Duodenal mucosa (tissue), 2 donors: ENCODE data around the gene CRYZL1.

Experiments used
- H3K27ac ChIP-seq: one replicate; pipeline ENCODE4 v1.7.0; 2013; ENCODE audit warnings: low read depth, low read length
- H3K27me3 ChIP-seq, 2 donors: one replicate each; pipeline ENCODE4 v1.7.0; 2013; ENCODE audit warnings: low read length in 2 of 2, control low read depth in 1 of 2; ENCODE audit not compliant: insufficient read depth in 2 of 2, control insufficient read depth in 1 of 2
- H3K36me3 ChIP-seq, 2 donors: one replicate each; pipeline ENCODE4 v1.7.0; 2013; ENCODE audit warnings: low read length in 2 of 2, control low read depth in 1 of 2; ENCODE audit not compliant: insufficient read depth in 2 of 2, control insufficient read depth in 1 of 2
- H3K4me1 ChIP-seq, 2 donors: one replicate each; pipeline ENCODE4 v1.7.0; 2013; ENCODE audit warnings: low read length in 2 of 2, control low read depth in 1 of 2; ENCODE audit not compliant: insufficient read depth in 2 of 2, control insufficient read depth in 1 of 2
- H3K4me3 ChIP-seq, 2 donors: one replicate each; pipeline ENCODE4 v1.7.0; 2013; ENCODE audit warnings: low read length in 2 of 2, low read depth in 1 of 2
- H3K9ac ChIP-seq, 2 donors: one replicate each; pipeline ENCODE4 v1.7.0; 2013; ENCODE audit warnings: low read length in 2 of 2, low read depth in 1 of 2
- H3K9me3 ChIP-seq, 2 donors: one replicate each; pipeline ENCODE4 v1.7.0; 2013; ENCODE audit warnings: low read length in 2 of 2, control low read depth in 1 of 2; ENCODE audit not compliant: control insufficient read depth in 1 of 2

CRYZL1 gene

DNA sequence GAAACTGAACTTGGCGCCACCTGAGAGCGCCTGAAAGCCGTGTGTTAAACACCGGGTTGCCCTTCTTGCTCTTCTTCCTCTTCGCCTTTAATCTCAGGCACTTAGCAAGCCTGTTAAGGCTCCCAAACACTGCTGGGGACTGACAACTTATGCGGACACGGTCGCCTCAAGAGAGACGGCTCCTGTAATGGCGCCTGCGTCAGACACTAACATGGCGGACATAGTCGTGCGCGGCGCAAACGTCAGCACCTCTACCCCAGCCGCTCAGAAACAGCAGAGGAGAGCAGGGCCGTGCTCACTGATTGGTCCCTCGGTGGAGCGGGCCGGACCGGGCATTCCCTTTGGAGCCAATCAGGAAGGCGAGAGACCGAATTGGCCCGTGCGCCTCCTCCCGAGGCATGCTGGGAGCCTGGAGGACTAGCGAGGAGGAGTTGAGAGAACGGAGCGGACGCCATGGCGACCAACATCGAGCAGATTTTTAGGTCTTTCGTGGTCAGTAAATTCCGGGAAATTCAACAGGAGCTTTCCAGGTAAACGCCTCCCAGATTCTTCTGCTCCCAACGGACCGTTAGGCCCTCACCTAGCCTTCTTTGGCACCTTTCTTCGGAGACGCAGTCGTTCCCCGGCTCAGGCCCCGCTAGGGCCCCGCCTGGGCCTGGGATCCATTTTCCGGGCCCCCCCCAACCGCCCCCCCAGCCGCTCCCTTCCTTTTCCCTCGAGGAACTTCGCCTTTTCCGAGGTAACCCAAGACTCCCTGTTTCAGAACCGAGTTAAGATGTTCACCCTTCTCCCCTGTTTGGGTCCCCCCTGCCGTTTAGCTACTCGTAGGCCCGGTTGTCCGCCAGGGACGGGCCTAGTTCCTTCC, 98.7 kb downstream of the CRYZL1 start, which contains the start of gene SON:
Gene SON (plus strand): TSS at position 399 of the 865 bp plus-strand sequence. CDS start 55 bp downstream, at position 454.
- peak within 1 kb of the TSS; percentile 85 to 90 for H3K4me3 ChIP-seq
- peaks cover 20 to 23% of the 10 kb centered on the region in 2 donors for H3K4me1 ChIP-seq
- H3K27me3 ChIP-seq: no peaks in the 10 kb centered on the region
- H3K36me3 ChIP-seq: peaks cover 3 to 15% of the 10 kb centered on the region in 2 donors
- peak within 1 kb of the TSS; percentile 97 for H3K27ac ChIP-seq
- no peaks in the 10 kb centered on the region for H3K9me3 ChIP-seq
- peak within 1 kb of the TSS; percentile 97 for H3K9ac ChIP-seq

DNA sequence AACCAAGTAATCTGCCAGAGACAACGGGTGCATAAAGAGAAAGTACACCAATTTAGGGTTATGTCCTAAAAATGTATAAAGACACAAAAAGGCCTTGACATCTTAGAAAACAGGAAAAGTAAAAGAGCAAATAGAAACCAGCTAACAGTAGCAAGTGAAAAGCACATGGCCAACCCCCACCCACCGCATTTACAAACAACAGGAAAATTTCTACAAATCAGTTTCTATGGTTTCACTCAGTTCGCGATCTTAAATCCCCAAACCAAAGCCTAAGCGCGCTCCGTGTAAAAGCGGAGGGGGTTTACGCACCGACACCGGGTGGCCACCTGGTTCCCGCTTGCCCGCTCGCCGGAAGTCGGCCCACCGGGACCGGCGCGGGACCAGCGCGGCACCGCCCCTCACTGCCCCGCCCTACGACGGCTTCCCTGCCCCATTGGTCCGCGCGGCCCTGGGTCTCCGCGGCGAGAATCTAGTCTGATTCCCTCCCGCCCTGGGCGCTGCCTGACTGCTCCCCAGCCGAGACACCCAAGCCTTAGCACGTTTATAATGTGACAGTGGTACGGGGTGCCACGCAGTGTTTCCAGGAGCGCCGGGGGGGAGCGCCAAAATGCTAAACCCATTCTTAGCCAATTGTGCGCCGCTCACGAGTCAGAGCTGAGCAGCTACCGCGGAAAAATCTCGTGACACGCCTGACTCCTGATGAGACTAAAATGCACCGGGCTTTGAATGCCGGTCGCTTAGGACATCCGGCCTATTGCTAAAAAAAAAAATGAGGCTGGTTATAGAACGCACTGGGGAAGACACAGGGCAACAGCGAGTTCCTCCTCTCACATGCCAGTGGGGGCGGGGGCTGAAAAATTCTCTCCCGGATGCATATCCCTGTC, 99.5 kb downstream of the CRYZL1 start, which contains the start of gene GART:
Gene GART (minus strand): TSS at position 362 of the 884 bp plus-strand sequence. CDS start 2,802 bp downstream, outside the sequence.
- Histone ChIP-seq H3K9ac (peak within 1 kb of the TSS; percentile 97), H3K27me3 (no peaks in the 10 kb centered on the region), H3K9me3 (no peaks in the 10 kb centered on the region), H3K4me1 (peaks cover 20 to 23% of the 10 kb centered on the region in 2 donors), H3K4me3 (peak within 1 kb of the TSS; percentile 85 to 90), H3K27ac (peak within 1 kb of the TSS; percentile 97), H3K36me3 (peaks cover 6 to 19% of the 10 kb centered on the region in 2 donors)

DNA sequence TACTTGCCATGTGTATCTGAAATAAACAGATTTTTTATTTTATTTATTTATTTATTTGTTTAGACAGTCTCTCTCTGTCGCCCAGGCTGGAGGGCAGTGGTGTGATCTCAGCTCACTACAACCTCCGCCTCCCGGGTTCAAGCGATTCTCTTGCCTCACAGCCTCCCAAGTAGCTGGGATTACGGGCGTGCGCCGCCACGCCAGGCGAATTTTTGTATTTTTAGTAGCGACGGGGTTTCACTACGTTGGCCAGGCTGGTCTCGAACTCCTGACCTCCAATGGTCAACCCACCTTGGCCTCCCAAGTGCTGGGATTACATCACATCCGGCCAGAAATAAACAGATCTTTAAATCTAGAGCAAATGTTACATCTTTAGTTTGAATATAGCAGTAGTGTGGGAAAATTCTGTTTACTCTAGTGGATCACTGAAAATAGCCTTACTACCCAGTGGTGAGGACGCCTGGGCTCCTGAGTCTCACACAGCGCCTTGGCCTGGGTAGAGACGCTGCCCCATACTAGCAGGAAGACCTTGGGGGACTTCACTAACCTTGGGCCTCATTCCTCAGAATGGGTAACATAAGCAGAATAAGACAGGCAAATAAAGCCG, 100.3 kb downstream of the CRYZL1 start:
- H3K9me3 ChIP-seq: no peaks in the 10 kb centered on the region
- H3K9ac ChIP-seq: peak overlapping the region; percentile 97
- peaks cover 20 to 23% of the 10 kb centered on the region in 2 donors for H3K4me1 ChIP-seq
- no peaks in the 10 kb centered on the region for H3K27me3 ChIP-seq
- peaks cover 11 to 21% of the 10 kb centered on the region in 2 donors for H3K36me3 ChIP-seq
- peak overlapping the region; percentile 85 to 90 for H3K4me3 ChIP-seq
- peak overlapping the region; percentile 96 for H3K27ac ChIP-seq

DNA sequence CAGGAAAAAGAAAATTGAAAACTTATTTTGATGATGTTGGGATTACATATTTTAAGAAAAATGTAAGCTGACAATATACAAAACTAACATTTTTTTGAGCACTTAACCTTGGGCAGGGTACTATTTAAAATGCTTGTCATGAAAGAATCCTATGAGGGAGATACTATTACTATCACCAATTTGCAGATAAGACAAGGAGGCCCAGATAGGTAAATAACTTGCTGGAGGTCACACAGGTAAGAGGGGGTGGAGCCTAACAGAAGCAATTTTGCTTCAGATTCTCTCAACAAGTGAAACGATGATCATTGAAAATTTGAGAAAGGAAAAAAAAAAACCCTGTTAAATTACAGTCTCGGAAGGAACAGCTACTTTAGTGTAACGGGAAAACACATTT, 100.8 kb downstream of the CRYZL1 start:
- H3K27me3 ChIP-seq: no peaks in the 10 kb centered on the region
- peaks cover 19 to 23% of the 10 kb centered on the region in 2 donors for H3K4me1 ChIP-seq
- H3K4me3 ChIP-seq: no peak overlapping the region
- no peaks in the 10 kb centered on the region for H3K9me3 ChIP-seq
- H3K36me3 ChIP-seq: peaks cover 15 to 26% of the 10 kb centered on the region in 2 donors
- no peak overlapping the region for H3K9ac ChIP-seq
- no peak overlapping the region for H3K27ac ChIP-seq

DNA sequence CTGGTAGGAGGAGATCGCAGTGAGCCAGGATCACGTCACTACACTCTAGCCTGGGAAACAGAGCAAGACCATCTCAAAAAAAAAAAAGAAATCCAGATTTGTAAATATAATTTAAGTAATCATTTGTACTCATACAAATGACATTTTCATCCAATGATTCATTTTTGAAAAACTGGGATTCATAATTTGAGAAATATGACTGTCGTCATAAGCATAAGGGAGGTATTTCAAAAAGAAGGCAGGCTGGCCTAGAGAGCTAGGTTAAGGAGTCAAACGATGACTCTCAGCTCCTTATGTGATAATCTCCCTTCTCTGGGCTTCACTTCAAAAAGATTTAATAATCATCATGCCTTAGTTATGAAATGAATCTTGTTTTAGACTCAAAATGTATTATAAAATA, 101.9 kb downstream of the CRYZL1 start:
- Histone ChIP-seq H3K9ac (no peak overlapping the region), H3K9me3 (no peaks in the 10 kb centered on the region), H3K4me3 (no peak overlapping the region), H3K27me3 (no peaks in the 10 kb centered on the region), H3K36me3 (peaks cover 24 to 35% of the 10 kb centered on the region in 2 donors), H3K4me1 (peaks cover 13 to 16% of the 10 kb centered on the region in 2 donors), H3K27ac (no peak overlapping the region)
